GM23248 (cell line): Measurements from ENCODE around the gene CYBA.

Experiments
- EZH2 ChIP-seq: fragments of 200-600 bp; sonication (generic); IDR thresholded peaks from 2 replicates; pipeline ENCODE4 v1.6.1; 2018; ENCODE audit warnings: antibody characterized with exemption, mild to moderate bottlenecking; ENCODE audit not compliant: insufficient read depth, poor library complexity, severe bottlenecking
- EZH2phosphoT487 ChIP-seq: fragments of 200-600 bp; sonication (generic); IDR thresholded peaks from 2 replicates; pipeline ENCODE4 v1.6.1; 2018; ENCODE audit warnings: antibody characterized with exemption, moderate library complexity, mild to moderate bottlenecking, low read depth; ENCODE audit not compliant: insufficient read depth

DNA sequence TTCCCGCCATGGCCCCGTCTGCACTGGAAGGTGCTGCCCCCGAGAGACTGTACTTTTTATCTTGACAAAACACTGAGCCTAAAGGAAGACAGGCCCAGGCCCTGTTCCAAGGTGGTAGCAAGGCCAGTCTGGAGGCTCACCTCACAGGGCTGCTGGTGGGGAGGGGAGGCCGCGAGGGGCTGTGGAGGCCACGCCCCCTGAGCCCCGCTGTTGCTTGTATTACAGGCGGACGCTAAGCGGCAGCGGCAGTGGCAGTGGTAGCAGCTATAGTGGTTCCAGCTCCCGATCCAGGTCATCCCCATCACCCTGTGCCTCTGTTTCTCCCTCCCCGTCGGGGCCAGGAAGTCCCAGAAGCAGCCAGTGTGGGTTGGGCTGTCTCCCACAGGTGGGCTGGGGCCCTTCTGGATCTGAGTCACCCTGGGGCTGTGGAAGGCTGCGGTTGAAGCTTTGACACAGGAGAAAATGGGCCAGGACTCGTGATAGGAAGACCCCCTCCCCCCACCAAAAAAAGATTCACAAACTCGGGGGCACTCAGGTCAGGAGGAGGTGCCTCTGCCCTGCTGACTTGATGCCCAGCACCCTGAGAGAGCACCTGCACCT, 25.8 kb downstream of the CYBA start:
- no peak for TF ChIP-seq EZH2
- no peak for TF ChIP-seq EZH2phosphoT487
